SU-DHL-6 (cell line): ENCODE measurements around the gene PIAS2.

Experiments
- EZH2phosphoT487 ChIP-seq: fragments of 200-600 bp; sonication (generic), shearing (Covaris generic); conservative IDR thresholded peaks from 2 replicates; pipeline ENCODE4 v1.6.1; 2018; ENCODE audit warnings: mild to moderate bottlenecking, antibody characterized with exemption, low read length, moderate library complexity, mixed read lengths
- TF ChIP-seq, protein P1 (sequence below): fragments of 200-600 bp; sonication (generic); IDR thresholded peaks from one replicate; pipeline ENCODE4 v1.5.1; 2017; ENCODE audit warnings: antibody characterized with exemption, mild to moderate bottlenecking, low read length, moderate library complexity; ENCODE audit not compliant: insufficient read depth, poor library complexity, severe bottlenecking

DNA sequence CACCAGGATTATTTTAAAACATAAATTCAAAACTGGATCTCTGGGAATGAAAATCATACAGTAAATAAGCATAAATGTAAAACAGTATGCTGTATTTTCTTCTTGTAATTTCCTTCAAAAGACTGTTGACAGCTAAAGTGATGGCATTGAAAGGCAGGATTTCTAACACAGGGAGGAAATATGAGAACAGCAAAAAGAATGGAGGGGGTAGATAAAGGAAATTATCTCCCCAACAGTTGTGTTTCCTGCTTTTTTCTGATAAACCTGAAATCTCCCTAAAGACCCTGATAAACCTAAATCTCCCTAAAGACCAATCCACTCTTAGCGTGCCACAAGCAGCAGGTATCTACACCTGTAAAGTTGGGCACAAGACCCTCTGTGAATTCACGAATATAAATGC is 50.8 kb downstream of the PIAS2 start:
- TF ChIP-seq, protein P1, sequence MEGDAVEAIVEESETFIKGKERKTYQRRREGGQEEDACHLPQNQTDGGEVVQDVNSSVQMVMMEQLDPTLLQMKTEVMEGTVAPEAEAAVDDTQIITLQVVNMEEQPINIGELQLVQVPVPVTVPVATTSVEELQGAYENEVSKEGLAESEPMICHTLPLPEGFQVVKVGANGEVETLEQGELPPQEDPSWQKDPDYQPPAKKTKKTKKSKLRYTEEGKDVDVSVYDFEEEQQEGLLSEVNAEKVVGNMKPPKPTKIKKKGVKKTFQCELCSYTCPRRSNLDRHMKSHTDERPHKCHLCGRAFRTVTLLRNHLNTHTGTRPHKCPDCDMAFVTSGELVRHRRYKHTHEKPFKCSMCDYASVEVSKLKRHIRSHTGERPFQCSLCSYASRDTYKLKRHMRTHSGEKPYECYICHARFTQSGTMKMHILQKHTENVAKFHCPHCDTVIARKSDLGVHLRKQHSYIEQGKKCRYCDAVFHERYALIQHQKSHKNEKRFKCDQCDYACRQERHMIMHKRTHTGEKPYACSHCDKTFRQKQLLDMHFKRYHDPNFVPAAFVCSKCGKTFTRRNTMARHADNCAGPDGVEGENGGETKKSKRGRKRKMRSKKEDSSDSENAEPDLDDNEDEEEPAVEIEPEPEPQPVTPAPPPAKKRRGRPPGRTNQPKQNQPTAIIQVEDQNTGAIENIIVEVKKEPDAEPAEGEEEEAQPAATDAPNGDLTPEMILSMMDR, result no peak
- TF ChIP-seq EZH2phosphoT487, result no peak
